ENCODE results near the gene RNGTT.
"Not testable (repeated sequence)": the region's sequence is repeated elsewhere in the genome, so short reads cannot be mapped to it uniquely, and the experiment has no call there.

RNGTT gene

DNA sequence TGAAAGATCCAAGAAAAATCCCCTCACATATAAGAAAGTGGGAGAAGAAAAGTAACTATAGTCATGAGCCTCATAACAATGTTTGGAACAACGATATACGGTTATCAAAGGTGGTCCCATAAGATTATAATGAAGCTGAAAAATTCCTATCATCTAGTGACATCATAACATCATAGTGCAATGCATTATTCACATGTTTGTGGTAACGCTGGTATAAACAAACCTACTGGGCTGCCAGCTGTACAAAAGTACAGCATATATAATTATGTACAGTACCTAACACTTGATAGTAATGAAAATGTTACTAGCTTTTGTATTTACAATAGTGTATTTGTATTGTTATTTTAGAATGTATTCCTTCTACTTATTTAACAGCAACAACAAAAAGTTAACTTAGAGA is 240.7 kb downstream of the RNGTT start:
- no peak for DNase-seq (ENCODE audit: low read depth in 2 of 2)

GRCh38 chr6:88716399-88716798 is 247.0 kb downstream of the RNGTT start:
- DNase-seq (ENCODE audit: low read depth in 2 of 2), result not testable (repeated sequence)

GRCh38 chr6:88712243-88712936 is 251.0 kb downstream of the RNGTT start:
- no peak for DNase-seq (ENCODE audit: low read depth in 2 of 2)

DNA sequence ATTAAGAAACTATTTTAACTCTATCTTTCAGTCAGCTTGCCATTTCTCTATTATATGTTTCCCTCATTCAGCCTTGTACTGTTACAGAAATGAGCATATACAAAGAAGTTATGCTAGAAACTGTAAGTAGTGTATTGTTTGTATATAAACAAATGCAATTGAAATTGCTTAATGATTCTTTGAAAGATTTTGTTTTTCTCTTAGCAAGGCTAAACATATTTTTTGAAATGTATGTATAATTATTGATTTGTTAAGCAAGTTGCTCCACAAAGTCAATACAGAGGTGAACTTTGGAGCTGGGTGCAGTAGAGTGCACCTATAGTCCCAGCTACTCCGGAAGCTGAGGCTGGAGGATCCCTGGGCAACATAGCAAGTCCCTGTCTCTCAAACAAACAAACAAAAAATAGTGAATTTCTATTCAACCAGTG is 253.6 kb downstream of the RNGTT start:
- DNase-seq (ENCODE audit: low read depth in 2 of 2), result no peak

GRCh38 chr6:88708197-88708744 is 255.1 kb downstream of the RNGTT start:
- no peak for DNase-seq (ENCODE audit: low read depth in 2 of 2)

- no peak for DNase-seq (ENCODE audit: low read depth in 2 of 2)
These were observed 257.8 kb downstream of the RNGTT start for GRCh38 chr6:88705601-88706000.

GRCh38 chr6:88704980-88705379 is 258.4 kb downstream of the RNGTT start:
- DNase-seq (ENCODE audit: low read depth in 2 of 2), result no peak

- DNase-seq (ENCODE audit: low read depth in 2 of 2), result no peak
These were observed 260.4 kb downstream of the RNGTT start for GRCh38 chr6:88702956-88703556.

- no peak for DNase-seq (ENCODE audit: low read depth in 2 of 2)
These were observed 264.8 kb downstream of the RNGTT start for GRCh38 chr6:88698661-88699060.

DNA sequence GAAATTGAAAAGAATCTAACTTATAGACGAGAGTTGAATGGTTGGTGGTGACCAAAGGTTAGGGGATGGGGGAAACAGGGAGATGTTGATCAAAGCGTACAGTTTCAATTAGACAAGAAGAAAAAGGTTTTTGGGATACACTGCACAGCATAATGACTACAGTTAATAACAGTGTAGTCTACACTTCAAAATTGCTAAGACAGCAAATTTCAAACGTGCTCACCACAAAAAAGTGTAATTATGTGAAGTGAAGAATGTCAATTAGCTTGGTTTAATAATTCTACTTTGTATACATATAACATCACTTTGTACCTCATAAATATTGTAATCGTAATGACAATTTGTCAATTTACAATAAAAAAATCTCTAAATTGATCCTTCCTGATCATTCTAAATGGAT is 267.5 kb downstream of the RNGTT start:
- no peak for DNase-seq (ENCODE audit: low read depth in 2 of 2)

DNA sequence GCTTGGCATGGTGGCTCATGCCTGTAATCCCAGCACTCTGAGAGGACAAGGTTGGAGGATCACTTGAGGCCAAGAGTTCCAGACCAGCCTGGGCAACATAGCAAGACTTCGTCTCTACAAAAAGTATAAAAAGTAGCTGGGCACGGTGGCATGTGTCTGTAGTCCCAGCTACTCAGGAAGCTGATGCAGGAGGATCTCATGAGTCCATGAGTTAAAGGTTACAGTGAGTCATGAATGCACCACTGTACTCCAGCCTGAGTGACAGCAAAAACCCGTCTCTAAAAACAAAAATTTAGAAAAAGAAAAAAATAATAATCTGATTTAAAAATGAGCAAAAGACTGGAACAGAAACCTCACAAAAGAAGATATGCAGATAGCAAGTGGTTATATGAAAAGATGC is 279.7 kb downstream of the RNGTT start:
- no peak for DNase-seq (ENCODE audit: low read depth in 2 of 2)

GRCh38 chr6:88680654-88681053 is 282.8 kb downstream of the RNGTT start:
- no peak for DNase-seq (ENCODE audit: low read depth in 2 of 2)

GRCh38 chr6:88679841-88680240 is 283.6 kb downstream of the RNGTT start:
- DNase-seq (ENCODE audit: low read depth in 2 of 2), result no peak

DNA sequence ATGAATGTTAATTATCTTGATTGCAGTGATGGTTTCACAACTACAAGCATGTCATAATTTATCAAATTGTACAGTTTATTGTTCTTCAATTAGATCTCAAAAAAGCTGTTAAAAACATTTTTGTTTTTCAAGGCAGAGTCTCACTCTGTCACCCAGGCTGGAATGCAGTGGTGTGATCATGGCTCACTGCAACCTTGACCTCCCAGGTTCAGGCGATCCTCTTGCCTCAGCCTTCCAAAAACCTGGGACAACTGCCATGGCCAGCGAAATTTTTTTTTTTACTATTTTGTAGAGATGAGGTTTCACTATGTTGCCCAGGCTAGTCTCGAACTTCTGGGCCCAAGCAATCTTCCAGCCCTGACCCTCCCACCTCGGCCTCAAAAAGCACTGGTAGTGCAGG is 286.1 kb downstream of the RNGTT start:
- DNase-seq (ENCODE audit: low read depth in 2 of 2), result no peak

DNA sequence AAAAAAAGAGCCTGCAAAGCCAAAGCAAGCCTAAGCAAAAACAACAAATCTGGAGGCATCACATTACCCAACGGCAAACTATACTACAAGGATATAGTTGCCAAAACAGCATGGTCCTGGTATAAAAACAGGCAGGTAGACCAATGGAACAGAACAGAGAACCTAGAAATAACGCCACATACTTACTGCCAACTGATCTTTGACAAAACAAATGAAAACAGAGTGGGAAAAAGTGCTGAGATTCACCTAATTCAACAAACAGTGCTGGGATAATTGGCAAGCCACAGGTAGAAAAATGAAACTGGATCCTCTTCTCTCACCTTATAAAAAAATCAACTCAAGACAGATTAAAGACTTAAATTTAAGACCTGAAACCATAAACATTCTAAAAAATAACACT is 291.8 kb downstream of the RNGTT start:
- DNase-seq (ENCODE audit: low read depth in 2 of 2), result no peak

DNA sequence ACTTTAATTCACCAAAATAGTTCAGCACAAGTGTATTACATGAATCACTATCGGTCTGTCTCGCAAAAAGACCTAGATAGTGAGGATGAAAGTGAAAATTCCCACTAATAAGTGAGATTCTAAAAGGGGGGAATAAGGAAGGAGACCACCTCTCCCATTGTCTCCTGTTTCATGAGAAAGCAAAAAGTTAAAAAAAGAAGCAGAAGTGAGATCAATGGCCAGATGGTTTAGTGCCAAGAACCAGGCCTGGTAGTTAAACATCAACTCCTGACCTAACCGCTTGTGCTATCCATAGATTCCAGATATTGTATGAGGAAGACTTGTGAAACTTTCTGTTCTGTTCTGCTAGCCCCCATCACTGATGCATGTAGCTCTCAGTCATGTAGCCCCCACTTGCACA is 293.0 kb downstream of the RNGTT start:
- no peak for DNase-seq (ENCODE audit: low read depth in 2 of 2)

DNA sequence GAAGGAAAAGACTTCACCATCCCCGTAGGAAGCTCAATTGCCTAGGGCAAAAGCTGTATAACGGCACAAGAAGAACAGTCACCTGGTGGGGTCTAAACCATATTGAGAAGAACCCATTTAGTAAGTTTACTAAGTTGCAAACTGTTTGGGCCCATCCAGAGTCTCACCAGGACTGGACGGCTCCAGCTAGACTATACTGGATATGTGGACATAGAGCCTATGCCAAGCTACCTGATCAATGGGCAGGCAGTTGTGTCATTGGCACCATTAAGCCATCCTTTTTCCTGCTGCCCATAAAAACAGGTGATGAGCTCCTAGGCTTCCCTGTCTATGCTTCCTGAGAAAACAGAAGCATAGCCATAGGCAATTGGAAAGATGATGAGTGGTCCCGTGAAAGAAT is 293.9 kb downstream of the RNGTT start:
- no peak for DNase-seq (ENCODE audit: low read depth in 2 of 2)

- DNase-seq (ENCODE audit: low read depth in 2 of 2), result no peak
These were observed 296.5 kb downstream of the RNGTT start for GRCh38 chr6:88666901-88667300.

DNA sequence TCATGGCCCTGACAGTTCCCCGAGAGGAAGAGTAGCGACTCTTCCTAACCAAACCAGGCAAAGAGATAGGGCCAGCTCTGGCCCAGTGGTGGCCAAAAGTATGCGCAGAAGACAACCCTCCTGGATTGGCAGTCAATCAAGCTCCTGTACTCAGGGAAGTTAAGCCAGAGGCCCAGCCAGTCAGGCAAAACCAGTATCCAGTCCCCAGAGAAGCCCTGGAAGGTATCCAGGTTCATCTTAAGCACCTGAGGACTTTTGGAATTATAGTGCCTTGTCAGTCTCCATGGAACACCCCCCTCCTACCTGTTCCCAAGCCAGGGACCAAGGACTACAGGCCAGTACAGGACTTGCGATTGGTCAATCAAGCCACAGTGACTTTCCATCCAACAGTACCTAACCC is 298.3 kb downstream of the RNGTT start:
- no peak for DNase-seq (ENCODE audit: low read depth in 2 of 2)

DNA sequence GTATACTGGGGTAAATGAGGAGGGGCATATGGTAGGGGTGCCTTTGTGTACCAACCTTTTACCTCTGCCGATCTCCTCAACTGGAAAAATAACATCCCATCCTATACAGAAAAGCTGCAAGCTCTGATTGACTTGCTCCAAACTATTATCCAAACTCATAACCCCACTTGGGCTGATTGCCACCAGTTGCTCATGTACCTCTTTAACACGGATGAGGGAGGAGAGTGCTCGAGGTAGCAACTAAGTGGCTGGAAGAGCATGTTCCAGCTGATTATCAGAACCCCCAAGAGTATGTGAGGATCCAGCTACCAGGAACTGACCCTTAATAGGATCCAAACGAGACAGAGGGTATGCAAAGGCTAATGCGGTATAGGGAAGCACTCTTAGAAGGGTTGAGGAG is 299.6 kb downstream of the RNGTT start:
- DNase-seq (ENCODE audit: low read depth in 2 of 2), result no peak

DNA sequence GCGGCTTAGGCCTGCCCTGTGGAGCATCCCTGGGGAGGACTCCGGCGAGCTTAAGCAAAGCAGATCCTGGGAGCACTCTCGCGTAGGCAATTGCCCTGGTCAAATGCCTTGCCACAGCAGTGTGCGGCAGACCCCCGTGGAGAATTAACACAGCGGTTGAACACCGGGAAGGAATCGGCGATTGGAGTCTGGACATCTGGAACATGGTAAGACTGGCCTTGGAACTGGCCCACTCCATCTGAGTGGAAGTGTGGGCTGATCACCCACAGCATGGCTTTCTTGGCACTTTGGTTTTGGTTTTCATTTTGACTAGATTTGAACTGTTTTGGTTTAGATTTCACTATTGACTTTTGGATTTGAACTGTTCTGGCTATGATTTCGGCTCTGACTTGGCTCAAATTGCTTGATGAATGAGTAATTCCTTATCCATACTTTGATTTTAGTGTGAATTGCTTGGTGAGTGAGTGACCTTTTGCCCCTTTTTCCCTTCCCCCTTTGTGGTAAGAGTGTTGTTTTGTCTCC is 300.7 kb downstream of the RNGTT start:
- DNase-seq (ENCODE audit: low read depth in 2 of 2), result no peak

GRCh38 chr6:88662163-88662580 is 301.2 kb downstream of the RNGTT start:
- DNase-seq (ENCODE audit: low read depth in 2 of 2), result no peak

DNA sequence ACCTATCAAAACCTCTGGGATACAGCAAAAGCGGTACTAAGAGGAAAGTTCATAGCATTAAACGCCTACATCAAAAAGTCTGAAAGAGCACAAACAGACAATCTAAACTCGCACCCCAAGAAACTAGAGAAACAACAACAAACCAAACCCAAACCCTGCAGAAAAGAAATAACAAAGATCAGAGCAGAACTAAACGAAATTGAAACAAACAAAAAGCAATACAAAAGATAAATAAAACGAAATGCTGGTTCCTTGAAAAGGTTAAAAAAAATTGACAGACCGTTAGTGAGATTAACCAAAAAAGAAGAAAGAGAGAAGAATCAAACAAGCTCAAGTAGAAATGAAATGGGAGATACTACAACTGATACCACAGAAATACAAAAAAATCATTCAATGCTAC is 302.3 kb downstream of the RNGTT start:
- DNase-seq (ENCODE audit: low read depth in 2 of 2), result no peak
